GDM1 (cell line): ENCODE measurements around the gene NUDT4B.
"Not testable (repeated sequence)": the region's sequence is repeated elsewhere in the genome, so short reads cannot be mapped to it uniquely, and the experiment has no call there.

ENCODE experiments used
- DNase-seq: peaks from one replicate; lab custom pipeline; 2025; lab: John Stamatoyannopoulos, UW

Gene NUDT4B

DNA sequence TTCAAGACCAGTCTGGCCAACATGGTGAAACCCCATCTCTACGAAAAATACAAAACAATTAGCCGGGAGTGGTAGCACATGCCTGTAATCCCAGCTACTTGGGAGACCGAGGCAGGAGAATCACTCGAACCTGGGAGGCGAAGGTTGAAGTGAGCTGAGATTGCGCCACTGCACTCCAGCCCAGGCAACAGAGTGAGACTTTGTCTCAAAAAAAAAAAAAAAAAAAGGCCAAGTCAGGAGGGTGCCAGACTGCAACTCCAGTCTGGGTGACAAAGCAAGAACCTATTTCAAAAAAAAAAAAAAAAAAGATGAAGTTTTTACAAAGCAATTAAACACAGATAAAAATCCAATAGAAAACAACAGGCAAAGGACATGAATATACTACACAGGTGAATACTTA, 9.9 kb upstream of the NUDT4B start:
- DNase-seq: not testable (repeated sequence)

- DNase-seq: not testable (repeated sequence)
Measured at GRCh38 chr1:148743200-148743599, 5.4 kb upstream of the NUDT4B start.

GRCh38 chr1:148743726-148744720, 4.6 kb upstream of the NUDT4B start:
- DNase-seq: not testable (repeated sequence)

- not testable (repeated sequence) for DNase-seq
Measured at GRCh38 chr1:148749335-148749681, 734 bp downstream of the NUDT4B start.

GRCh38 chr1:148756231-148756630, 7.7 kb downstream of the NUDT4B start:
- not testable (repeated sequence) for DNase-seq

DNA sequence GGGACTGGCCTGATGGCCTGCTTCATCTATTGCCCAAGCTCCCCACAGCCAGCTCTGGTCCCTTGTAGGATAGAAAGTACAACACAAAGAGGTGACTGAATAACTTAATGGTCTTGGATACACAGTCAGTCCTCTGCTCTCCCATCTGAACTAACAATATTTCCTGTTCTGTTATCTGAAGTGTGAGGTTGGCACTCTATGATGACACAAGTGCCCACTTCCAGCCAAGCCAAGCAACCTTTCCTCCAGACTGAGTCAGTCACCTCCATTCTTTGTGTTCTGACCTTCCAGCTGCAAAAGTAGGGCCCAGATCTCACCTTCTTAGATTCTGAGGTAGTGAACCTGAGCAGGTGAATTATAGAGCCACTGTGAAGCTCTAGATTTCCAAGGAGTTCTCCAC, 8.9 kb downstream of the NUDT4B start:
- not testable (repeated sequence) for DNase-seq

DNA sequence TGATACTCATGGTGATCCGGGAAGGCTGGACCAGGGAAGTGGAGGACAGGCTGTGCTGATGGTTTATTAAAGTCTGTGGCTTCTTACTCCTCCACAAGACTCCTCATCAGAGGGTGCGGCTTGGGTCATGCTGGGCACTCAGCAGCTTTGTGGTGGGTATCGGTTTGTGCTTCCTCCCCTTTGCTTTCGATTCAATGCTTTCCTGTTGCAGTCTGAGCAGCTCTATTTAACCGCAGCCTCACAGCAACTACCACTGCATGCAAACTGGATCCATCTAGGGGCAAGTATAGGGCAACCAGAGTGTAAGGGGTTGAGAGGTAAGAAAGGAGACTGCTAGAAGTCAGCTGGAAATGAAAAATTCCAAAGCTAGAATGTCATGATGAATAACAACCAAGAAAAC, 9.8 kb downstream of the NUDT4B start:
- not testable (repeated sequence) for DNase-seq

DNA sequence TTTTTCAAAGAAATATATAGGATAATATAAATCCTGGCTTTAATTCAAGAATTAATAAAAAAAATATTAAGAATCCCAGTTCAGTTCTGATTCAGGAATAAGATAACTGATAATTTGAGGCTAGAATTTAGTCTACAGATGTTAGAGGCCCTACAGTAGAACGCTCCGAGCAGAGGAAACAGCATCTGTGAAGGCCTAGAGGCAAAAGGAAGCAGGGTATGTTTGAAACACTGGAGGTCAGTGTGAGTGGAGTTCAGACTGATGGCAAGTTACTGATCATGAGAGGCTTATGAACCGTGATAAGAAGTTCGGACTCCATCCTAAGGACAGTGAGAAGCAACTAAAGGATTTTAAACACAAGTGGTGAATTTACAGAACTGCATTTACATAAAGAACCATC, 10.4 kb downstream of the NUDT4B start:
- DNase-seq: not testable (repeated sequence)

- not testable (repeated sequence) for DNase-seq
Measured at GRCh38 chr1:148759749-148760148, 11.2 kb downstream of the NUDT4B start.

DNA sequence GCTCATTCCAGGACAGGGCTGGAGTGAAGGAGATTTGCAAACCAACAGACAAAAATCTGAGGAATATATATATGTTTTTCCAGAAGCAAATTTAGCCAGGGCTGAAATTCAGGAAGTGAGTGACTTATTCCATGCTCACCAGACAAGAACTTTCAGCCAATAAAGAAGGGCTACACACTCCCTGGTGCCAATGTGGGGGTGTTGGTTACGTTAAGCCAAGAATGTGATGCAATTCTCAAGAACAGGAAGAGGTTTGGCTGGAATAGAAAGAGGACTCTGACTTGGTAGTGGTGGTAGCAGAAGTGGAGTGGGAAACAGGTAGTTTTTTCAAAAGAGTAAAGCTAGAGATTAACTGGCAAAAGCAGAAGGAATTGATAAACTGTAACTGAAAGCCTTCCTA, 11.6 kb downstream of the NUDT4B start:
- DNase-seq: not testable (repeated sequence)

GRCh38 chr1:148761360-148761759, 12.8 kb downstream of the NUDT4B start:
- DNase-seq: not testable (repeated sequence)

GRCh38 chr1:148765238-148766019, 16.9 kb downstream of the NUDT4B start:
- DNase-seq: not testable (repeated sequence)

DNA sequence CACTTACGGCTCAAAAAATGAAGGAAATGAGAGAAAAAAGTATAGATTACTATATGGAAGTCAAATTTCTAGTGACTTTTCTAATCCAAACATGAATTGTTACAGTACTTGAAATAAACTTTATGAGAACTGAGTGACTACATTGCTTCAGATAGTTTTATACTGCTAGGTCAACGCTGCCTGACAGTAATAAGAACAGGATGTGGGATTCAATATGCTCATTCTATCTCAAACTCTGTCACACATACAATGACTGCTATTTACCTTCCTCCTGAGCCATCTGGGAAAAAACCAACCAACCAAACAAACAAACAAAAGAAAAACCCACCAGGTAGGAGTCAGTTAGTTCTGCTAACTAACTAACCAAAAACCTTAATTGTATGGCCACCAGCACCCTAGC, 20.0 kb downstream of the NUDT4B start:
- DNase-seq: not testable (repeated sequence)

- not testable (repeated sequence) for DNase-seq
Measured at GRCh38 chr1:148769495-148769894, 20.9 kb downstream of the NUDT4B start.

DNA sequence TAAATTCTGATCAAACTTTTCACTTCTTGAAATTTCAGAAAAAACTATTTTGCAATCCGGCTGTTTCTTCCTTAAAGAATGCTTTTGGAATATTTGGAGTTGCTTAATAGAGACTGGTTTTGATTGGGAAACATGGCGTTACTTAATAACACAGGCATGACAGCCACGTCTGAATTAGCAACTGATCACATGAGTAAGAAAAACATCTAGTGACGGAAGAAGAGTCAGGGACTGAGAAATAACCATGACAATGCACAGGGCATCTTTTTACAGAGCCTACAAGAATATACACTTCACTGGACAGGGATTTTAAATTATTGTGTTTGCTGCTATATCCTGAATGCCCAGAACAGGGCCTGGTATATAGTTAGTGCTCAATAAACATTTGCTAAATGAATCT, 25.1 kb downstream of the NUDT4B start:
- not testable (repeated sequence) for DNase-seq

DNA sequence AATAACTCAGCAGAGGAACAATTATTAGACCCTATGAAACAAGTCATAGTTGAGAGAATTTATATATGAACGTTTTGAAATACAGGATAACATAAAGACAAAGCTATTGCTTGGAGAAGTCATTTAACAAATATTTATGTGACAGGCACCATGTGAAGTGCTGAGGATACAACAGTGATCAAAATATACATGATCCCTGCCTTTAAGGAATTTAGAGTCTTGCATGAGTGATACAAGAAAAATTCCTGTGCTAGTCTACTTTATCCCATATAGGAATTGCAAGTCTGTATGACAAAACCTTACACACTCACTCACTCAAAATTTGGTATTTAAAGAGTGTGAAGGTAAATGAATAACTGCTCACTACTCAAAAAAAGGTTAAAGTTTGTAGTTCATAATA, 25.5 kb downstream of the NUDT4B start:
- DNase-seq: not testable (repeated sequence)

GRCh38 chr1:148775263-148775662, 26.7 kb downstream of the NUDT4B start:
- not testable (repeated sequence) for DNase-seq

GRCh38 chr1:148777649-148778048, 29.1 kb downstream of the NUDT4B start:
- not testable (repeated sequence) for DNase-seq

- not testable (repeated sequence) for DNase-seq
Measured at GRCh38 chr1:148780404-148780803, 31.8 kb downstream of the NUDT4B start.

DNA sequence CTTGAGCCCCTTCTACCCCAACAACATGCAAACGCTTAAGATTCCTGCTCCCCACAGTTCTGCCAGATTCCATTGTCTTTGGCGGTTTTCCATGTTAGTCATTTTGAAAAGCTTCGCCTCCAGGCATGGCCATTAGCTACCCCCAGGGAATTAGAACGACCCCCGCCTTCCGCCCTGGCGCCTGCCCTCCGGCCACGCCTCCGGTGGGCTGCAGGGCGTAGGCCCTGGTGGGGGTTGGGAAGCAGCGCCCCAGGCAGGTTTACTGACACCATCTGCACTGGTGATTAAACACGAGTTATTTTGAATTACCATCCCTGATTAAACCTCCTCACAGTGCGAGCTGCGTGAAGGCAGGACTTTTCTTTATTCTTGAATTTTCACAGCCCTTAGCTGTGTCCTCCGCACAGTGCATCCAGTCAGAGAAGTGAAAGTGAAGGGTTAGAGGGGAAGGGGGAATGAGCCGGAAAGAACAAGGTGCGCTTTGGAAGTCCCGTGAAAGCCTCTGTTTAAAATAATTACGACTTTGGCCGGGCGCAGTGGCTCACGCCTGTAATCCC, 43.0 kb downstream of the NUDT4B start:
- not testable (repeated sequence) for DNase-seq

DNA sequence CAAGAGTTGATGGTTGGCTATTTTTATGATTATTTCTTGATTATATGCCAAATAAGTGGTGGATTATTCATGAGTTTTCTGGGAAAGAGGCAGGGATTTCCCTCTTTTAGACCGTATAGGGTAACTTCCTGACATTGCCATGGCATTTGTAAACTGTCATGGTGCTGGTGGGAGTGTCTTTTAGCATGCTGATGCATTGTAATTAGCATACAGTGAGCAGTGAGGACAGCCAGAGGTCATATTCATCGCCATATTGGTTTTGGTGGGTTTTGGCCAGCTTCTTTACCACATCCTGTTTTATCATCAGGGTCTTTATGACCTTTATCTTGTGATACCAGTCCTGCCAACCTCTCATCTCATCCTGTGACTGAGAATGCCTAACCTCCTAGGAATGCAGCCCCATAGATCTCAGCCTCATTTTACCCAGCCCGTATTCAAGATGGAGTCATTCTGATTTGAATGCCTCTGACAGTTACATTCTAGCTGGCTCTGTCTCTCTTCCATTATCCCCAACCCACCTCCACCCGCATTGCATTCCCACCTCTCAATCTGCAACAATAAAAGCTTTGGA, 45.3 kb downstream of the NUDT4B start:
- not testable (repeated sequence) for DNase-seq
